ENCODE results near the gene ENOX2.

ENOX2 gene

DNA sequence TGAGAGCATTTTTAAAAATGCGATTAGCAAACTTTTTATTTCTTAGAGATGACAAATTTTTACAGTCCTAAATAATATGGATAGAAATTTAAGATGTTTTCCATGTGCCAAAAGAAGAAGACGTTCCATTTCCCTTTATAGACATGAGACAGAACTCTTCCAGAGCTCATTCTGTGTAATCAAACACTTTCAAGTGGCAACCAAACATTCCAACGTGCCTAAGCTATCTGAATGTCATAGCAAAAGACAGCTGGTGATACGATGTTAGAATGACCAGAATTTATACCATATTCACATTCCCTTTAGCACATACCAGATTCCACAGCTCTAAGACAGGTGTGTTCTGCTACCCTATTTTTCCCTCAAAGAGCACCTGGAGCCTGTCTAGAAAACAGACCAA lies 133.2 kb downstream of the ENOX2 start:
- H3K4me3 ChIP-seq (ENCODE audit: low read length) = no peak overlapping the region
- no peak for DNase-seq (ENCODE audit: low read depth)
- TF ChIP-seq, protein P1, sequence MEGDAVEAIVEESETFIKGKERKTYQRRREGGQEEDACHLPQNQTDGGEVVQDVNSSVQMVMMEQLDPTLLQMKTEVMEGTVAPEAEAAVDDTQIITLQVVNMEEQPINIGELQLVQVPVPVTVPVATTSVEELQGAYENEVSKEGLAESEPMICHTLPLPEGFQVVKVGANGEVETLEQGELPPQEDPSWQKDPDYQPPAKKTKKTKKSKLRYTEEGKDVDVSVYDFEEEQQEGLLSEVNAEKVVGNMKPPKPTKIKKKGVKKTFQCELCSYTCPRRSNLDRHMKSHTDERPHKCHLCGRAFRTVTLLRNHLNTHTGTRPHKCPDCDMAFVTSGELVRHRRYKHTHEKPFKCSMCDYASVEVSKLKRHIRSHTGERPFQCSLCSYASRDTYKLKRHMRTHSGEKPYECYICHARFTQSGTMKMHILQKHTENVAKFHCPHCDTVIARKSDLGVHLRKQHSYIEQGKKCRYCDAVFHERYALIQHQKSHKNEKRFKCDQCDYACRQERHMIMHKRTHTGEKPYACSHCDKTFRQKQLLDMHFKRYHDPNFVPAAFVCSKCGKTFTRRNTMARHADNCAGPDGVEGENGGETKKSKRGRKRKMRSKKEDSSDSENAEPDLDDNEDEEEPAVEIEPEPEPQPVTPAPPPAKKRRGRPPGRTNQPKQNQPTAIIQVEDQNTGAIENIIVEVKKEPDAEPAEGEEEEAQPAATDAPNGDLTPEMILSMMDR (conservative IDR thresholded peaks at IDR 0.05; ENCODE audit: low read depth, low read length) = no peak

DNA sequence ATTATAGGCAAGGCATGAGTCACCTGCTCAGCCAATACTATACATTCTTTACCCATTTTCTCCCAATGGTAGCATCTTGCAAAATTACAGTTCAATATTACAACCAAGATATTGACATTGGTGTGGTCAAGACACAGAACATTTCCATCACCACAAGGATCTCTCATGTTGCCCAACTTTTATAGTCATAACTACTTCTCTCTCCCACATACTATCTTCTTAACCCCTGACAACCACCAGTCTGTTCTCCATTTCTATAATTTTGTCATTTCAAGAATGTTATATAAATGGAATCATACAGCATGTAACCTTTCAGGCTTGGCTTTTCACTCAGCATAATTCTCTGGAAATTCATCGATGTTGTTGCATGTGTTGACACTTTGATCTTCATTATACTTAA lies 144.9 kb downstream of the ENOX2 start:
- no peak for DNase-seq (ENCODE audit: low read depth)
- TF ChIP-seq, protein P1 (conservative IDR thresholded peaks at IDR 0.05; ENCODE audit: low read depth, low read length) = no peak
- H3K4me3 ChIP-seq (ENCODE audit: low read length) = no peak overlapping the region

DNA sequence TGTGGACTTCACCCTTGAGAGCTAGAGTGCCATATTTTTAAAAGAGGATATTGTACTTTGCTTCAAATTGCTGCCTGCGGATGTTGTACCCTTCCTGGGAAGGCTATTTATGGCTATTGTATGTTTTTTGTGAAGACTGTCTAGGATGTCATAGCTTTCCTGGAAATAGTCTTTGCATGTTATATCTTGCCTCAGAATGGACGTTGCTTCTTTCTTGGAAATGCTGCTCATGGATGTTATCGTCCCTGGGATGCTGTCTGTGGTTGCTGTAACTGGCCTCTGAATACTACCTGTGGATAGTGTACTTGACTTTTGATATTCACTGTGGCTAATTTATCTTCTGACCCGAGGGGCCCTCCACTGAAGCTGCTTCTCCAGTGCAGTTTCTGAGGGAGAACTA lies 146.8 kb downstream of the ENOX2 start:
- TF ChIP-seq, protein P1 (conservative IDR thresholded peaks at IDR 0.05; ENCODE audit: low read depth, low read length) = no peak
- no peak for DNase-seq (ENCODE audit: low read depth)
- H3K4me3 ChIP-seq (ENCODE audit: low read length) = no peak overlapping the region

DNA sequence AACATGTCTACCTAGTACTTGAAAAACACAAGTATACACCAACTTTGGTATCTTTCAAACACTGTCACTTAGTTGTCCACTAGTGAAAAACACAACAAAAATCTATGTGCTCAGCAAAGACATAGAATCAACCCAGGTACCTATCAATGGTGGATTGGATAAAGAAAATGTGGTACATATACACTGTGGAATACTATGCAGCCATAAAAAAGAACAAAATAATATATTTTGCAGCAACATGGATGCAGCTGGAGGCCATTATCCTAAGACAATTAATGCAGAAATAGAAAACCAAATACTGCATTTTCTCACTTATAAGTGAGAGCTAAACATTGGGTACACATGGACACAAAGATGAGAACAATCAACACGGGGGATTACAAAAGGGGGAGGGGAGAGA lies 148.7 kb downstream of the ENOX2 start:
- DNase-seq (ENCODE audit: low read depth) = no peak
- TF ChIP-seq, protein P1 (conservative IDR thresholded peaks at IDR 0.05; ENCODE audit: low read depth, low read length) = no peak
- no peak overlapping the region for H3K4me3 ChIP-seq (ENCODE audit: low read length)

DNA sequence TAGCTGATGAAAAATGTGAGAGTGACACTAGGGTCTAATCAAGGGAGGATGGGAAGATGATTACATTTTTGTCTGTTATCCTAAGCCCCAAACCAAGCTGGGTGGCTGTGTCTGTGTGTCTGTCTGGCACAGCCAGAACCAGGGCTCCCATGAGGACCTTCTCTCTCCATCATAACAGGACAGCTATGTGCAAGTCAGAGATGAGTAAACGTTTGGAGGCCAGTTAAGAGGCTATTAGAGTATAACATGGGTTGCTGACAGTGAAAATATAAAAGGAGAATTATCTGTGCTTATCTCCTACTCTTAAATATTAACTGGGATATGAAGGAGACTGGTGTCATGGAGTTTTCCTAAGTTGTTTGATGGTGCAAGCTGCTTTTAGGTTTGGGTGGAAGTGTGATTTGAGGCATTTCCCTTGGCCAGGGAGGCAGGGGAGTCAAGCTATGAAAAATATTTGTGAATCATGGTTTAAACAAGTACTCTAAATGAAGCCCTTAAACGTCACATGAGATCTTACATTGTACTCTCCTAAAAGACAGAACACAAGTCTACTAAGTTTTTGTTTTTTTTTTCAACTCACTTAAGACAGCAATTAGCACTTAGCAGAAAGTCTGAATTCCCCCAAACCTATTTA lies 156.2 kb downstream of the ENOX2 start:
- DNase-seq (ENCODE audit: low read depth) = no peak
- H3K4me3 ChIP-seq (ENCODE audit: low read length) = no peak overlapping the region
- TF ChIP-seq, protein P1 (conservative IDR thresholded peaks at IDR 0.05; ENCODE audit: low read depth, low read length) = no peak

DNA sequence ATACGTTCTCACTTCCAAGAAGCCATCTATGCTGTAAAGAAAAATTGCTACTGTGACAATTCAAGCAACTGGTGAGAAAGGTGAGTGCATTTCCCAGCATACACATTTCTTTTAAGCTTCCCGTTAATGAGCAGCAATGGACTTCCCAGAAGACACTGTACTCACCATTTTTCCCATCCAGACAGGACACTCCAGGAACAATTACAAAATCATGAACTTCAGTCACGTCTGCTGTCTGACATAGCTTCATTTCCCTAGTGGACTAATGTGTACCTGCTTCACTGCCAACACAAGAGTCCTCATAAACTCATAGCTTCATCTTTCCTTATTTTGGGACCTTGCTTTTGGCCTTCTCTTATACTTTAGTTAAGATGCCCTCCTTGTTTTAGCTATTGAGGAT lies 156.9 kb downstream of the ENOX2 start:
- DNase-seq (ENCODE audit: low read depth) = no peak
- no peak overlapping the region for H3K4me3 ChIP-seq (ENCODE audit: low read length)
- TF ChIP-seq, protein P1 (conservative IDR thresholded peaks at IDR 0.05; ENCODE audit: low read depth, low read length) = no peak

DNA sequence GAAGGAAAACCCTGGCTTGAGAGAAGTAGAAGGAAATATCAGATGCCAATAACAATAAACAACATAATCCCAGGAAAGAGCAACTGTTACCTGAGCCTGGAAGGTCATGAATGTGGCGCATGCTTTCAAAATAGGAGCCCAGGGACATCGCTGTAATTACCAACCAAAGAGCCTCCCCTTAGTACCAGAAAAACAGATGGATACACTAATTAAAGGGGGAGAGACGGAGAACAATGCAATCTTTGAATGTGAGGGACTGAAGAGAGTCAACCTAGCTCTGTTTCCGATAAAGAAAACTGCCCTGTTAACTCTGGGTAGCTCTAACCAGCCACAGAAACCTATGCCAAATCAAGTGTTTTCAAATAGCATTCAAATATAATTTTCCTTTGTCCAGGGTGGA lies 161.4 kb downstream of the ENOX2 start:
- TF ChIP-seq, protein P1 (conservative IDR thresholded peaks at IDR 0.05; ENCODE audit: low read depth, low read length) = no peak
- DNase-seq (ENCODE audit: low read depth) = no peak
- no peak overlapping the region for H3K4me3 ChIP-seq (ENCODE audit: low read length)

Data from retinal pigment epithelial cell (primary cell).